ENCODE results near the gene NEURL4.

GRCh38 chr17:7347630-7348477 lies 18.7 kb upstream of the NEURL4 start:
- TF ChIP-seq CTCF (IDR thresholded peaks at IDR 0.05; ENCODE audit: low read depth, low read length) (no peak), MAX (IDR thresholded peaks at IDR 0.05; ENCODE audit: low read depth, low read length) (no peak)

Measured in NB4 (cell line).